ENCODE results near the gene TBC1D32. TPM values are rescaled to one million over a fixed set of nuclear protein-coding genes. Genes with fewer than 3 reads are reported as not detected.
"Not testable (repeated sequence)": the region's sequence is repeated elsewhere in the genome, so short reads cannot be mapped to it uniquely, and the experiment has no call there.

The TBC1D32 gene
- total and polyA plus RNA-seq, 12 donors: 0.62 to 4.6 (median 3.2) TPM

GRCh38 chr6:121319603-121320002, 14.7 kb downstream of the TBC1D32 start:
- intact Hi-C loops (cut with DNase I): loop anchor here in 3 of 10 donors (10.0 kb wide), 2 partner anchors 715 to 865 kb away; no protein-coding TSS in a partner anchor
- no peaks in the 10 kb centered on the region for H3K27me3 ChIP-seq
- H3K9me3 ChIP-seq: no peaks in the 10 kb centered on the region
- no peaks in the 10 kb centered on the region for H3K4me1 ChIP-seq
- H3K27ac ChIP-seq: no peak overlapping the region
- 89 to 91% methylated on average over 2 of the region's 2 CpGs for WGBS, 2 donors
- no peak overlapping the region for H3K4me3 ChIP-seq
- no peak for DNase-seq
- ATAC-seq: no peak
- H3K36me3 ChIP-seq: peaks cover 0 to 22% (median 0%) of the 10 kb centered on the region in 9 donors
- no peak for TF ChIP-seq CTCF (IDR thresholded peaks at IDR 0.05)

- TF ChIP-seq CTCF (IDR thresholded peaks at IDR 0.05): peak; percentile 14 to 59 (median 48)
- ATAC-seq (peak in 2 of 8 donors; percentile 42 to 53), DNase-seq (no peak)
- intact Hi-C loops (cut with DNase I): loop anchor here in 2 of 10 donors (10.0 kb wide), 2 partner anchors 716 to 866 kb away; no protein-coding TSS in a partner anchor
- Histone ChIP-seq H3K9me3 (no peaks in the 10 kb centered on the region), H3K4me3 (peak overlapping the region in 4 of 10 donors; percentile 11 to 37 (median 22)), H3K27me3 (no peaks in the 10 kb centered on the region), H3K27ac (no peak overlapping the region), H3K4me1 (no peaks in the 10 kb centered on the region), H3K36me3 (peaks cover 0 to 22% (median 0%) of the 10 kb centered on the region in 9 donors)
- 26 to 29% methylated on average over 4 of the region's 4 CpGs for WGBS, 2 donors
These were observed 15.1 kb downstream of the TBC1D32 start for GRCh38 chr6:121319112-121319553.

GRCh38 chr6:121314381-121315112, 19.7 kb downstream of the TBC1D32 start:
- no peaks in the 10 kb centered on the region for H3K4me1 ChIP-seq
- WGBS, 2 donors: 91 to 97% methylated on average over 6 of the region's 6 CpGs
- no peak for DNase-seq
- peaks cover 0 to 3% (median 0%) of the 10 kb centered on the region in 11 donors for H3K9me3 ChIP-seq
- no peak for ATAC-seq
- H3K36me3 ChIP-seq: peaks cover 0 to 10% (median 0%) of the 10 kb centered on the region in 9 donors
- TF ChIP-seq CTCF (IDR thresholded peaks at IDR 0.05): no peak
- no peak overlapping the region for H3K4me3 ChIP-seq
- intact Hi-C loops (cut with DNase I): loop anchor here in 2 of 10 donors (10.0 kb wide), 2 partner anchors 720 to 870 kb away; no protein-coding TSS in a partner anchor
- no peaks in the 10 kb centered on the region for H3K27me3 ChIP-seq
- no peak overlapping the region for H3K27ac ChIP-seq

- intact Hi-C loops (cut with DNase I): loop anchor here in 2 of 10 donors (10.0 kb wide), 2 partner anchors 723 to 873 kb away; no protein-coding TSS in a partner anchor
- not testable (repeated sequence) for ATAC-seq, H3K36me3 ChIP-seq, H3K9me3 ChIP-seq, DNase-seq, H3K4me1 ChIP-seq, H3K27me3 ChIP-seq, H3K4me3 ChIP-seq, H3K27ac ChIP-seq
- 98 to 99% methylated on average over 5 of the region's 5 CpGs for WGBS, 2 donors
These were observed 22.5 kb downstream of the TBC1D32 start for GRCh38 chr6:121311814-121312213.

All from heart right ventricle (tissue), 16 donors.